Measurements from ENCODE around the gene DGCR6.
"Not testable (repeated sequence)": the region's sequence is repeated elsewhere in the genome, so short reads cannot be mapped to it uniquely, and the experiment has no call there.

Gene DGCR6

GRCh38 chr22:18905540-18906409 lies at the start of gene DGCR6:
Gene DGCR6, plus strand, starts transcription at chr22:18906320. Its CDS starts 55 bp downstream, at chr22:18906375.
- no peak for DNase-seq (ENCODE audit: low spot score)

GRCh38 chr22:18859314-18859713 lies 46.8 kb upstream of the DGCR6 start:
- not testable (repeated sequence) for DNase-seq (ENCODE audit: low spot score)

GRCh38 chr22:18881260-18881659 lies 24.9 kb upstream of the DGCR6 start:
- DNase-seq (ENCODE audit: low spot score), result not testable (repeated sequence)

GRCh38 chr22:18884465-18884864 lies 21.7 kb upstream of the DGCR6 start:
- not testable (repeated sequence) for DNase-seq (ENCODE audit: low spot score)

GRCh38 chr22:18888115-18888514 lies 18.0 kb upstream of the DGCR6 start:
- DNase-seq (ENCODE audit: low spot score), result no peak

GRCh38 chr22:18890510-18891192 lies 15.5 kb upstream of the DGCR6 start:
- not testable (repeated sequence) for DNase-seq (ENCODE audit: low spot score)

- not testable (repeated sequence) for DNase-seq (ENCODE audit: low spot score)
Observed at GRCh38 chr22:18893775-18894174, 12.3 kb upstream of the DGCR6 start.

- not testable (repeated sequence) for DNase-seq (ENCODE audit: low spot score)
Observed at GRCh38 chr22:18896037-18896657, 10.0 kb upstream of the DGCR6 start.

GRCh38 chr22:18906410-18906745 lies 258 bp downstream of the DGCR6 start:
- not testable (repeated sequence) for DNase-seq (ENCODE audit: low spot score)

GRCh38 chr22:18906896-18907295 lies 776 bp downstream of the DGCR6 start:
- no peak for DNase-seq (ENCODE audit: low spot score)

- DNase-seq (ENCODE audit: low spot score), result no peak
Observed at GRCh38 chr22:18909556-18909955, 3.4 kb downstream of the DGCR6 start.

GRCh38 chr22:18911535-18911934 lies 5.4 kb downstream of the DGCR6 start:
- DNase-seq (ENCODE audit: low spot score), result not testable (repeated sequence)

GRCh38 chr22:18912264-18912946 lies 6.3 kb downstream of the DGCR6 start:
- not testable (repeated sequence) for DNase-seq (ENCODE audit: low spot score)

GRCh38 chr22:18914558-18914957 lies 8.4 kb downstream of the DGCR6 start:
- DNase-seq (ENCODE audit: low spot score), result not testable (repeated sequence)

GRCh38 chr22:18915550-18915949 lies 9.4 kb downstream of the DGCR6 start:
- DNase-seq (ENCODE audit: low spot score), result not testable (repeated sequence)

GRCh38 chr22:18917818-18918217 lies 11.7 kb downstream of the DGCR6 start:
- not testable (repeated sequence) for DNase-seq (ENCODE audit: low spot score)

GRCh38 chr22:18920257-18920902 lies 14.3 kb downstream of the DGCR6 start:
- not testable (repeated sequence) for DNase-seq (ENCODE audit: low spot score)

- no peak for DNase-seq (ENCODE audit: low spot score)
Observed at GRCh38 chr22:18925368-18926064, 19.4 kb downstream of the DGCR6 start.

- no peak for DNase-seq (ENCODE audit: low spot score)
Observed at GRCh38 chr22:18927020-18927419, 20.9 kb downstream of the DGCR6 start.

GRCh38 chr22:18927573-18927972 lies 21.5 kb downstream of the DGCR6 start:
- no peak for DNase-seq (ENCODE audit: low spot score)

GRCh38 chr22:18929459-18929858 lies 23.3 kb downstream of the DGCR6 start:
- DNase-seq (ENCODE audit: low spot score), result no peak

Measured in cerebellar cortex (tissue), 1 donor.